ENCODE measurements around the gene CMTR1. TPM values are rescaled to one million over a fixed set of nuclear protein-coding genes. Genes with fewer than 3 reads are reported as not detected.

The CMTR1 gene
- total RNA-seq, 1 donor from 2014 or later, result 44.5 TPM

GRCh38 chr6:37503309-37503965, 70.4 kb downstream of the CMTR1 start:
- H3K27me3 Mint-ChIP-seq (ENCODE audit: unreplicated experiment), result peaks cover 8% of the 10 kb centered on the region
- H3K4me3 Mint-ChIP-seq (ENCODE audit: unreplicated experiment), result no peak overlapping the region
- H3K9me3 Mint-ChIP-seq (ENCODE audit: unreplicated experiment), result no peaks in the 10 kb centered on the region
- H3K36me3 Mint-ChIP-seq (ENCODE audit: unreplicated experiment), result no peaks in the 10 kb centered on the region
- H3K27ac Mint-ChIP-seq (ENCODE audit: unreplicated experiment), result no peak overlapping the region
- TF ChIP-seq, protein P1, sequence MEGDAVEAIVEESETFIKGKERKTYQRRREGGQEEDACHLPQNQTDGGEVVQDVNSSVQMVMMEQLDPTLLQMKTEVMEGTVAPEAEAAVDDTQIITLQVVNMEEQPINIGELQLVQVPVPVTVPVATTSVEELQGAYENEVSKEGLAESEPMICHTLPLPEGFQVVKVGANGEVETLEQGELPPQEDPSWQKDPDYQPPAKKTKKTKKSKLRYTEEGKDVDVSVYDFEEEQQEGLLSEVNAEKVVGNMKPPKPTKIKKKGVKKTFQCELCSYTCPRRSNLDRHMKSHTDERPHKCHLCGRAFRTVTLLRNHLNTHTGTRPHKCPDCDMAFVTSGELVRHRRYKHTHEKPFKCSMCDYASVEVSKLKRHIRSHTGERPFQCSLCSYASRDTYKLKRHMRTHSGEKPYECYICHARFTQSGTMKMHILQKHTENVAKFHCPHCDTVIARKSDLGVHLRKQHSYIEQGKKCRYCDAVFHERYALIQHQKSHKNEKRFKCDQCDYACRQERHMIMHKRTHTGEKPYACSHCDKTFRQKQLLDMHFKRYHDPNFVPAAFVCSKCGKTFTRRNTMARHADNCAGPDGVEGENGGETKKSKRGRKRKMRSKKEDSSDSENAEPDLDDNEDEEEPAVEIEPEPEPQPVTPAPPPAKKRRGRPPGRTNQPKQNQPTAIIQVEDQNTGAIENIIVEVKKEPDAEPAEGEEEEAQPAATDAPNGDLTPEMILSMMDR (IDR thresholded peaks at IDR 0.05), result no peak
- DNase-seq (ENCODE audit: extremely low spot score, unreplicated experiment), result no peak
- peaks cover 16% of the 10 kb centered on the region for H3K4me1 Mint-ChIP-seq (ENCODE audit: unreplicated experiment)

- H3K36me3 Mint-ChIP-seq (ENCODE audit: unreplicated experiment), result no peaks in the 10 kb centered on the region
- H3K27ac Mint-ChIP-seq (ENCODE audit: unreplicated experiment), result no peak overlapping the region
- H3K4me1 Mint-ChIP-seq (ENCODE audit: unreplicated experiment), result peaks cover 12% of the 10 kb centered on the region
- H3K4me3 Mint-ChIP-seq (ENCODE audit: unreplicated experiment), result no peak overlapping the region
- DNase-seq (ENCODE audit: extremely low spot score, unreplicated experiment), result no peak
- H3K9me3 Mint-ChIP-seq (ENCODE audit: unreplicated experiment), result no peaks in the 10 kb centered on the region
- H3K27me3 Mint-ChIP-seq (ENCODE audit: unreplicated experiment), result peaks cover 8% of the 10 kb centered on the region
- TF ChIP-seq, protein P1 (IDR thresholded peaks at IDR 0.05), result no peak
Measured at GRCh38 chr6:37504024-37504423, 71.0 kb downstream of the CMTR1 start.

- no peak overlapping the region for H3K4me3 Mint-ChIP-seq (ENCODE audit: unreplicated experiment)
- no peak for DNase-seq (ENCODE audit: extremely low spot score, unreplicated experiment)
- H3K9me3 Mint-ChIP-seq (ENCODE audit: unreplicated experiment), result no peaks in the 10 kb centered on the region
- H3K27ac Mint-ChIP-seq (ENCODE audit: unreplicated experiment), result no peak overlapping the region
- H3K4me1 Mint-ChIP-seq (ENCODE audit: unreplicated experiment), result no peaks in the 10 kb centered on the region
- H3K36me3 Mint-ChIP-seq (ENCODE audit: unreplicated experiment), result no peaks in the 10 kb centered on the region
- TF ChIP-seq, protein P1 (IDR thresholded peaks at IDR 0.05), result no peak
- H3K27me3 Mint-ChIP-seq (ENCODE audit: unreplicated experiment), result peaks cover 15% of the 10 kb centered on the region
Measured at GRCh38 chr6:37506479-37506878, 73.5 kb downstream of the CMTR1 start.

DNA sequence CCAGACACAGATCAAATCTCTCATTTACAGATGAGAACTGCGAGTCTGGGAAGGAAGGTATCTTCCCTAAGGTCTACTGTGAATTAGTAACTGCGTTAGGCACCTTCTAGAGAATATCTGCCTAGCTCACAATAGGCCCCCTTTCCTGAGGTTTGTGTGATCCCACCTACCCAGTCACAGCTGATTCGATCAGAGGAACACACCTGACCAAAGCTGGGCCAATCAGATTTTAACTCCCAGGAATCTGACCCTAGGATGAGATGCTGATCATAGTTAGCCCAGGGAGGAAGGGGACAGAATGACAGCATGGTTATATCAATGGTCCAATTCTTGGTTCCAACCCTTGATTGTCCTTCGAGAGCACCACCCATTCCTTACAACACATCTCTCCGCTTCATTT, 74.1 kb downstream of the CMTR1 start:
- H3K36me3 Mint-ChIP-seq (ENCODE audit: unreplicated experiment), result no peaks in the 10 kb centered on the region
- H3K4me3 Mint-ChIP-seq (ENCODE audit: unreplicated experiment), result no peak overlapping the region
- no peak overlapping the region for H3K27ac Mint-ChIP-seq (ENCODE audit: unreplicated experiment)
- DNase-seq (ENCODE audit: extremely low spot score, unreplicated experiment), result no peak
- H3K4me1 Mint-ChIP-seq (ENCODE audit: unreplicated experiment), result no peaks in the 10 kb centered on the region
- TF ChIP-seq, protein P1 (IDR thresholded peaks at IDR 0.05), result no peak
- H3K9me3 Mint-ChIP-seq (ENCODE audit: unreplicated experiment), result no peaks in the 10 kb centered on the region
- peaks cover 21% of the 10 kb centered on the region for H3K27me3 Mint-ChIP-seq (ENCODE audit: unreplicated experiment)

DNA sequence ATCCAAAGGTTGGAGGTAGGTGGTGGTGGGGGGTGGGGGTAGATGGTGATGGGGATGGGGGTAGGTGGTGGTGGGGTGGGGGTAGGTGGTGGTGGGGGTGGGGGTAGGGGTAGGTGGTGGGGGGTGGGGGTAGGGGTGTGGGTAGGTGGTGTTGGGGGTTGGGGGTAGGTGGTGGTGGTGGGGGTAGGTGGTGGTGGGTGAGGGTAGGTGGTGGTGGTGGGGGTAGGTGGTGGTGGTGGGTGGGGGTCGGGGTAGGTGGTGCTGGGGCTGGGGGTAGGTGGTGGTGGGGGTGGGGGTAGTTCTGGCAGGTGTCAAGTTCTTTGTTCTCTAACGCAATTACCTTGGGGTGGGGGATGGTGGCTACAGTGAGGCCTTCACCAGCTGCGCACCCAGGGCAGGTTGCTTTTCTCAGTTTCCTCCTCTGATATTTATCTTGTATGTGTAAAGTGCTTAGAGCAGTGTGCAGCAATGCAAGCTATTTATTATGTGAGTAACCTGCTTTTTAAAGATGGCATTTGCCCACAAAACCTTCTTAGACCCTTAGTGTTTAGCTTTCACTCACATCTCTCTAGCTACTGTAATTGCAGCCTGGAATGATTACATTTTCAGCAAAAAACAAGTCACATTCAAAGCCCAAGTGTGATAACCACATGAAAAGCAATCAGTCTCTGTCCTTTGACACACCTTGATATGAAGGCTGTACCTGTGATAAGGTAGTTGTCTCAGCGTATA, 74.8 kb downstream of the CMTR1 start:
- Mint-ChIP-seq H3K27me3 (ENCODE audit: unreplicated experiment) (peaks cover 28% of the 10 kb centered on the region), H3K9me3 (ENCODE audit: unreplicated experiment) (no peaks in the 10 kb centered on the region), H3K27ac (ENCODE audit: unreplicated experiment) (no peak overlapping the region), H3K36me3 (ENCODE audit: unreplicated experiment) (no peaks in the 10 kb centered on the region), H3K4me1 (ENCODE audit: unreplicated experiment) (peaks cover 2% of the 10 kb centered on the region), H3K4me3 (ENCODE audit: unreplicated experiment) (no peak overlapping the region)
- TF ChIP-seq, protein P1 (IDR thresholded peaks at IDR 0.05), result no peak
- DNase-seq (ENCODE audit: extremely low spot score, unreplicated experiment), result no peak

Measured in osteocyte (in vitro differentiated cells).